ENCODE results near the gene VWA5B1.

The VWA5B1 gene

GRCh38 chr1:20323613-20323920 is 32.9 kb downstream of the VWA5B1 start:
- DNase-seq = no peak

- no peak for DNase-seq
Measured at GRCh38 chr1:20324704-20325406, 34.2 kb downstream of the VWA5B1 start.

GRCh38 chr1:20325407-20325843 is 34.8 kb downstream of the VWA5B1 start:
- no peak for DNase-seq

- no peak for DNase-seq
Measured at GRCh38 chr1:20325844-20326420, 35.3 kb downstream of the VWA5B1 start.

GRCh38 chr1:20327467-20327866 is 36.8 kb downstream of the VWA5B1 start:
- no peak for DNase-seq

- DNase-seq = no peak
Measured at GRCh38 chr1:20328201-20328600, 37.5 kb downstream of the VWA5B1 start.

GRCh38 chr1:20329793-20330542 is 39.3 kb downstream of the VWA5B1 start:
- no peak for DNase-seq

- DNase-seq = no peak
Measured at GRCh38 chr1:20334103-20334502, 43.4 kb downstream of the VWA5B1 start.

GRCh38 chr1:20336105-20336605 is 45.5 kb downstream of the VWA5B1 start:
- no peak for DNase-seq

GRCh38 chr1:20337581-20337980 is 46.9 kb downstream of the VWA5B1 start:
- no peak for DNase-seq

GRCh38 chr1:20339811-20340457 is 49.3 kb downstream of the VWA5B1 start:
- DNase-seq = no peak

GRCh38 chr1:20342294-20343148 is 51.8 kb downstream of the VWA5B1 start:
- no peak for DNase-seq

GRCh38 chr1:20343149-20343937 is 52.7 kb downstream of the VWA5B1 start:
- no peak for DNase-seq

GRCh38 chr1:20343938-20344302 is 53.2 kb downstream of the VWA5B1 start:
- no peak for DNase-seq

GRCh38 chr1:20344738-20345137 is 54.1 kb downstream of the VWA5B1 start:
- no peak for DNase-seq

- no peak for DNase-seq
Measured at GRCh38 chr1:20345419-20345818, 54.7 kb downstream of the VWA5B1 start.

- DNase-seq = no peak
Measured at GRCh38 chr1:20346433-20346832, 55.8 kb downstream of the VWA5B1 start.

- no peak for DNase-seq
Measured at GRCh38 chr1:20347699-20348098, 57.0 kb downstream of the VWA5B1 start.

- DNase-seq = no peak
Measured at GRCh38 chr1:20348326-20348915, 57.7 kb downstream of the VWA5B1 start.

GRCh38 chr1:20349561-20349960 is 58.9 kb downstream of the VWA5B1 start:
- DNase-seq = no peak

- no peak for DNase-seq
Measured at GRCh38 chr1:20349971-20350370, 59.3 kb downstream of the VWA5B1 start.

Data from NCI-H774 (cell line).